NAMALWA (cell line): ENCODE data around the gene BRINP3.

Source experiments
- DNase-seq: peaks from one replicate; pipeline ENCODE4 v3.0.0-alpha.2; 2015; ENCODE audit warnings: low spot score

BRINP3 gene

GRCh38 chr1:190322274-190322673 is 155.4 kb downstream of the BRINP3 start:
- no peak for DNase-seq

DNA sequence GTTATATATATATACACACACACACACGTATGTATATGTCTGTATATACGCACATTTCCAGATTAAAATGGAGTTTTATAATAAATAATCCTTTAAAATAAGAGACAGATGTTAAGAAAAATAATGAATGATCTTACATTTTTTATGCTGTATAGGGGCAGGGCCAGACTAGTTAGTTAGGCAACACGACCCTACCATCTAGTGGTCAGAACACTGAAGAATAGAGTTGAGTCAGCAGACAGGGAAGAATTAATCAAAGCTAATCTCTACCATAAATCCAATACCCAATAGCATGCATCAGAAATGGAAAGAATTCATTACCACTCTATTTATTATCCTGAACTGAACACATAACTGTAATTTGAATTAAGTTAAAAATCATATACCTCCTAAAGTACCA is 156.7 kb downstream of the BRINP3 start:
- DNase-seq: peak; percentile 15

DNA sequence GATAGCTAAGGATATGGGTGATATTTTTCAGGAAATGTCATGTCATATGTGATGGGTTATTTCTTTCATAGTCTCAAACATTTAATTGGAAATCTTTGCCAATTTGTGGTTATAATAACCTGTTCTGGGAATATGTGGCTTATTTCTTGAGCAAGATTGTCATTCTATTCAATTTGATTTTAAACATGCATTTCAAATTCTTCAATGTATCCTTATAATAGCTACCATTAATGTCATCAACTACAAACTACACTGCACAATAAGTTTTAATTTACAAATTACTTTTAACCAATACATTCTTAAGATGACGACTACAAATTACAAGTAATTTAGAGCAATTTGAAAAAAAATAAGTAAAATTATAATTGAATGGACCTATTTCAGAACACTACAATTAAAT is 164.9 kb downstream of the BRINP3 start:
- DNase-seq: no peak

GRCh38 chr1:190303501-190303900 is 174.2 kb downstream of the BRINP3 start:
- DNase-seq: no peak

- no peak for DNase-seq
Observed at GRCh38 chr1:190296453-190296852, 181.2 kb downstream of the BRINP3 start.

GRCh38 chr1:190289897-190290296 is 187.8 kb downstream of the BRINP3 start:
- no peak for DNase-seq

- DNase-seq: no peak
Observed at GRCh38 chr1:190286111-190286510, 191.6 kb downstream of the BRINP3 start.

- no peak for DNase-seq
Observed at GRCh38 chr1:190277107-190277506, 200.6 kb downstream of the BRINP3 start.

GRCh38 chr1:190274721-190275120 is 202.9 kb downstream of the BRINP3 start:
- no peak for DNase-seq

DNA sequence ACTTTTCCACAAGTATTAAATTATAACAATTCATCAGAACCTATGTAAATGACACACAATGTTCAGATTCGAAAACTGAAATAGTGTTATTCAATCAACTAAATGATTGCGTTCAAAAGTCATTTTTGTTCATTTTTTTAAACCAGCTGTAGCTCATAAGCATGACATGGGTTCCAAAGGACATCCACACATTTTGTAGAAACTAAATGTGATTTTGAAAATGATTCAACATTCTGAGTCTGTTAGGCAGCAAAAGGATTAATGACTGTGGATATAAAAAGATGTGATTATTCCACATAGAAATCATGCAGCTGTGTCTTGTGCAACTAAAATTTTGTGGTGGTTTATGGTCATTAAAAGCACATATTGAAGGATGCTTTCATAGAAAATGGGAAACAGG is 204.5 kb downstream of the BRINP3 start:
- no peak for DNase-seq

- no peak for DNase-seq
Observed at GRCh38 chr1:190262538-190262937, 215.1 kb downstream of the BRINP3 start.

- DNase-seq: no peak
Observed at GRCh38 chr1:190259424-190259823, 218.2 kb downstream of the BRINP3 start.

GRCh38 chr1:190258003-190258402 is 219.7 kb downstream of the BRINP3 start:
- no peak for DNase-seq

DNA sequence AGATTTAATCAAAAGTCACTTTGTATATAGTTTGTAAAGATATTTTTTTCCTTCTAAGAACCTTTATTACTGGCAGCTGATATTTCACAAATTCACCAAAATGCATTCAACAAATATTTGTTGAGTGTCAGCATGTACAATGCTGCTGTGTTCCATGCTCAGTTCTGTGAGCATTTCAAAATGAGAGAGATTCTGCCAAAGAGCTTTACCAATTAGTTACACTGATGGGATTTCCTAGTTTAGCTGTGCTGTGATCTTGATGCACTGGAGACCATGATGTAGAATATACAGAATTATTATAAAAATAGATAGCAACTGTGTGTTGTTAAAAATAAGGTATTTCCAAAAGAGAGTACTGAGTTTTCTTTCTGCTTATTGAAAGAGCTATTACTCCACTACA is 225.6 kb downstream of the BRINP3 start:
- DNase-seq: no peak

DNA sequence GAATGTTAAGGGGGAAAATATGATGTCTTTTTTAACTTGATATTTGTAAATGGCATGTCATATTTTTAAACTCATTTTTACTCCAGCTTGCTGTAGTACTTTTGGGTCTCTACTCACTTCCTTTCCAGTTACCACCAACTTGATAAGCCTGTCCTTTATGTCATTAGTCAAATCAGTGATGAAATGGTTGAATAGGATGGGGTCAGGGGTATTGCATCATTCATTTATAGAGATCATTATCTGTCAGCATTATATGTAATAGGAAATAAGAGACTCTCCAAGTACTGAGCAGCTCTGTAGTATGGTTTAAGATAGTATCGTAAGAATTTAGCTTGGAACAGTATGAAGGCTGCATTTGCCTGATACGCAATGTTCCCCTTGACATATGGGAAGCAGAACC is 227.3 kb downstream of the BRINP3 start:
- DNase-seq: no peak

DNA sequence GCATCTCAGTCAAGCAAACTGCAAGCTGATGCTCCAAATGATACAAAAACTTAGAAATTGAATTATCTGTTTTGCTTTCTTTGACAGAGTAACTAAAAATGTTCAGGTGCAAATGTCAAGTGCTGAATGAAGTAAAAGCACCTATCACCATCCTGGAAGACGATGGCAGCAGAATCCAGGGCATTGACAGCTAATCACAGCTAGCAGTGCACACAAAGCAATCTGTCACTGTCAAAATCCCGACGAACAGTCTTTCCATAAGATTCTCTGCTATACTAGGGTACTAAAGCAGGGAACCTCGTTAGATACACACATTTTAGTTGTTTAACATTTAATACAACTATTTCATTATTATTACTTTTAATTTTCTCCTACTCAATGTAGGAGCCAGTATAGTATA is 233.3 kb downstream of the BRINP3 start:
- DNase-seq: no peak

- no peak for DNase-seq
Observed at GRCh38 chr1:190243056-190243455, 234.6 kb downstream of the BRINP3 start.

GRCh38 chr1:190226006-190226405 is 251.7 kb downstream of the BRINP3 start:
- DNase-seq: no peak

DNA sequence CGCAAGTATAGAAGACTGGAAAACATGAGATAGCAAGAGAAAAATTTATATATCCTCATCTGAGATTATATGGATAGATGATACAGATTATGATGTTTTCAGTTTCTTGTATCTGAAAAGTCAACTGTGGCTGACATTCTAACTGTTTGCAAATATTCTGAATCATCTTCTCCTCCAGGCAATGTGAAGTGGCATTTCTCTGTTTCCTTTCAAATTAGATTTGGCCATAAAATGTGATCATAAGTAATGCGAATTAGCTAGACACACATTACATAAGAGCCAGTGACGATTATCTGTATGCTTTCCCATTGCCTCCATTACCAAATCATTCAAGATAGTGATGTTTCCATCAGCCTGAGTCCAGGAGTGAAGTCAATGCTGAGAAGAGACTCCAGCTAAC is 265.2 kb downstream of the BRINP3 start:
- DNase-seq: no peak

DNA sequence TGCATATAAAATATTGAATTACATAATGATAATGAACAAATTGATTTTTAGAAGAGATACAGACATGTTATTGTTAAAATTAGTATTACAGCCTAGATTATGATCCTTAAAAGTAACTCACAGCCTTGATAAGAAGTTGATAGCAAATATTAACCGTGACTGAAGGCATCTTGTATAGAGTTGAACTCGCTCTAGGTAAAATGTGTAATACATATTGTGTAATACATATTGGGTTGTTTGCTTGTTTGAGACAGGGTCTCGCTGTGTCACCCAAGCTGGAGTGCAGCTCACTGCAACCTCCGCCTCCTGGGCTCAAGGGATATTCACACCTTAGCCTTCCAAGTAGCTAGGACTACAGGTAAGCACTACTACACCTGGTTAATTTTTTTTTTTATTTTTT is 269.9 kb downstream of the BRINP3 start:
- no peak for DNase-seq

GRCh38 chr1:190205713-190206112 is 272.0 kb downstream of the BRINP3 start:
- DNase-seq: no peak

DNA sequence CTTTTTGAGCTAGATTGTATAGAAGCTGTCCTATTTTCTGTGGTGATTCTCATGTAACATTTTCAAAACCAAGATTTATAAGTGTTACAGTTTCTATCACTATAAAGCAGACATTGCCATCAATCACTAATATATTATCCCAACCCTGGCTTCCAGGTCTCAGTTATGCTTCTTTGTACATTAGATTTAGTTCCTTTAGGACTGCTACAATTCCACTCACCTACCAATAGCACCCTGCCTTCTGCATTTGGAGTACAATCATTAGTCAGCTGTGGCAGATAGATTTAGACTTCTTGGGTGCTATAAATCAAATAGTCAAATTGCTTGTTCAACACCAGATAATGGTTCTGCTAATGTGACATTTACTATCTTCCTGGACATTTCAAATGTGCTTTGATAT is 281.6 kb downstream of the BRINP3 start:
- DNase-seq: no peak

DNA sequence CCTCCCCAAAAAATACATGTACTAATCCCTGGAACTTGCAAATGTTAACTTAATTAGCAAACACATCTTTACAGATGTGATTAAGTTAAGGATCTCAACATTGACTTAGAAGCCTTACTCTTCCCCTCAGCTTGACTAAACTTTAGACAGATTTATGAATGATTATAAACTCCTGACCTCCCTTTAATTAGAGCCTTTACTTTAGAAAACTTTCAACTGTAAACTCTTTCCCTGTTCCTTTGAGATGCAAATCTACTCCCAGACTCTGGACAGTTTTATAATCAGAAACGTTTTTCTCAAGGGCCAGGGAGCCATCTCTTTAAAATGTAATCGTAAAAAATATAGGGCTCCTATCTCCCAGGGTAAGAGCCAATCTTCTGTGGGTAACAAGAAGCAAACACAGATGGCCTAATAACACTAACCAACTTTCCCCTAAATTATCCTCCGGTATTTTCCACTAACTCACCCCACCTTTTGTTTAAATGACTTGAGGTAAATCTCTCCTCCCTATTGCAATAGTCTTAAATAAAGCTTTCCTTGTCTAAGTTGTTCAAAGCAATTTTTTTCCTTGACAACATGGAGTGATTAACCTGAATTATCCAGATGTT is 284.1 kb downstream of the BRINP3 start:
- no peak for DNase-seq

GRCh38 chr1:190192627-190193026 is 285.0 kb downstream of the BRINP3 start:
- DNase-seq: no peak

- no peak for DNase-seq
Observed at GRCh38 chr1:190183588-190183987, 294.1 kb downstream of the BRINP3 start.
